ENCODE data around the gene PDE10A.

PDE10A gene

DNA sequence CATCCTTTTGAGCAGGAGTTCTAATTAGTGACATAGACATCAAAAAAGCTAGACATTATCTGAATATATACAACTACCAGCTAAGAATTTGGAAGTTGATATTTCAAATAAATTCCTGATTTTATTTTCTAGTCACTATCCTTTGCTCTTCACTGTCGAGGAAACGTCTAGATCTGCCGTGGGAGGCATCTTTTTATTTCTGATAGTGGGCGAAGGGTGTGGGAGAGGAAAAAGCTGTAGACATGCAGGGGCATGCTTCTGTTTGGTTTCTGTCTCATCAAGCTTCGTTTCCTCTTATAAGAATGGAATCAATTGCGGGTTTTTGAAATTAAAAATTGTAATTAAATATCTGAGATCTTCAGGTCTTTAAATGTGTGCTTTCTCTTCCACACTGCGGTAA is 337.4 kb downstream of the PDE10A start:
- no peak for DNase-seq

DNA sequence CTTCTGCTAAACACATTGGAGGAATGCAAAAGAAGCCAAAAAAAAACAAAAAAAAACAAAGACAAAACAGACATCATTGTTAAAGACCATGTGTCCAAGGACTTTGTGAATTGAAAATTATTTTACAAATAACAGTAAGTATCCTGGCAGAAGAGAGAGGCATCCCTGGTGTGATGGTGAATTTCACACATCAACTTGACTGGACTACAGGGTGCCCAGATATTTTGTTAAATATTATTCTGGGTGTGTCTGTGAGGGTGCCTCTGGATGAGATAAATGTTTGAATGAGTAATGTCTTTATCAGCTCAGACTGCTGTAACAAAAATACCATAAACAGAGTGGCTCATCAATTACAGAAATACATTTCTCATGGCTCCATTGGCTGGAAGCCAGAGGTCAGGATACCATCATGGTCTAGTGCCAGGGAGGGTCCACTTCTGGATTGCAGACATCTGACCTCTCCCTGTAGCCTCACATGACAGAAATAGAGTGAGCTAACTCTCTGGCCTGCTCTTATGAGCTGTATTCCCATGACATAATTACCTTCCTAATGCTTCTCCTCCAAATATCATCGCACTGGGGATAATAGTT is 341.4 kb downstream of the PDE10A start:
- no peak for DNase-seq

DNA sequence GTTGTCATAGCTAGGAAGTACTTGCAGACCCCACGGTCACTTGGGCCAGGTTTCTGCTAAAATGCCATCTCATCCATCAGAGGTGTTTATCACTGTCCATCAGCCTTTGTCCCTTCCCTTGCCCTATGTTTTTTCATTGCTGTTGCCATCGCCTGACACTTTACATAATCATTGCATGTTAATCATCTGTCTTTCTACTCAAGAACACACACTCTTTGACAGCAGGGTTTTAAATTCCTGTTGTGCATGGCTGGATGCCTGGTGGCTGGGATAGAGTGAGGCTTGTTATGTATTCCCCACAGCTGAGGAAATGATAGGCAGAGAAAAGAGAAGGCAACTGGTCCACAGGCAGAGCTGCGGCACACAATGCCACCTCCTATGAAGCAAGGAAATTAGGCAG is 341.9 kb downstream of the PDE10A start:
- no peak for DNase-seq

DNA sequence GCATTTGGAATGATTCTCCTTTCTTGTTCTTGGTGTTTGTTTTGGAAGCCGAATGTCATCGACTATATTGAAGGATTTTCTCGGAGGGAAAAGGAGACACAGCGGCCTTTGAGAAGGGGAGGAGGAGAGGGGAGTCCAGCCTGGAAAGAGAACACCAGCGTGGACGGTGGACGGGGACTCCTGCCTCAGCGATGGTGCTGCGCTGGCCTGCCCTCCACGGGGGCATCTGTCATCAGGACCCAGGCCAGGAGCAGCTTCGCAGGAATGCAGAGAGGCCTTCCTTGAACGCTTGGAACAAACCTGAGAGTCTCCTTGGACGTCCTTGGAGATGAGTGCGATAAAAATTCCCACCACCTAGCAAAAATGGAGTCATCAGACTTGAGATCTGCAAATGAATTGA is 345.3 kb downstream of the PDE10A start:
- no peak for DNase-seq

DNA sequence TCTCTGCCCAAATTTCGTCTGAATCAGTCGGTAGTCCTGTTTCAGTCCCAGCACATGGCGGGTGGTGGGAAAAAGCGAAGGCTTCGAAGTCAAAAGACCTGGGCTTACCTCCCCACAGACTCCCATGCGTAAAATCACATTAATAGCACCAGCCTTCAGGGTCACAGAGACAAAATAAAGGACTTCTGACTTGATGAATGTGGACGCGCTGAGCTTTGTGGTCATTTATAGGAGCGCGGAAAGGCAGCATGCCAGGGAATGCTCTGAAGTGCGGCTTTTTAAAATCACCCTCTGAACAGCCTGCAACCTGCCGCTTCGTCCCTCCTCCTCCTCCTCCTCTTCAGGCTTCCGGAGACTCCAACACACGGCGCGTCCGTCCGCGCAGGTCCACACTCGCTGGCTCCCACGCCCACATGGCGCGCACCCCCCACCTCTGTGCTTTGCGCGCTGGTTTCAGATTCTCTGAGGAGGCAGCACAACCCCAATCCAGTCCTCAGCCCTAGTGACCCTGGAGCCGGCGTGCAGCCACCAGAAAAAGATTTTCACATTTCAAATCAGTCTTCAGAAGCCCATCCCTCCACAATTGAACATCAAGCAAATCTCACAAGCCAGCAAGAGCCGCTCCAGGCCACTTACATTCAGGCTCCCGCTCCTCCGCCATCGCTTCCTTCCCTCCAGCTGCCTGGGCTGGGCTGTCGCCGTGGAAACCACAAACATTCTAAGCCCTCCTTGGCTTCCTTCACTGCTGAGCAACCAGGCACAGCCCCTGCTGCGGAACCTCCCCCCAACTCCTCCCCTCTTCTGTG is 353.9 kb downstream of the PDE10A start, which contains the start of gene C6orf118:
Gene C6orf118, minus strand, starts transcription at position 680 of the 806 bp plus-strand sequence. Its CDS starts 19 bp downstream, at position 661.
- no peak for DNase-seq

DNA sequence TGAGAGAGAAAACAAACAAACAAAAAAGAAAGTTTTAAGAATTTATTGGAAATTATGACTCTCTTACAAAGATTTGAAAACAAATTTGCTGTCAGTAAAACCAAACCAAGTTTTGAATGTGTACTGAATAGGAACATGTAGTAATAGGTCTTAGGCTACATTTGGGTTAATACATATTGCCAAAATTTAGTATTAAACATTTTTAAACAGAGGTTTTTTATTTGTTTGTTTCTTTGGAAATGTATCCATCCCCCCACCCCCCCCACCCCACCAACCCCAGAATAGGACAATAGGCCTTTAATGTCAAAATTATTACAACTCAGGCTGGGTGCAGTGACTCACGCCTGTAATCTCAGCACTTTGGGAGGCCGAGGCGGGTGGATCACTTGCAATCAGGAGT is 356.1 kb downstream of the PDE10A start:
- DNase-seq: no peak

DNA sequence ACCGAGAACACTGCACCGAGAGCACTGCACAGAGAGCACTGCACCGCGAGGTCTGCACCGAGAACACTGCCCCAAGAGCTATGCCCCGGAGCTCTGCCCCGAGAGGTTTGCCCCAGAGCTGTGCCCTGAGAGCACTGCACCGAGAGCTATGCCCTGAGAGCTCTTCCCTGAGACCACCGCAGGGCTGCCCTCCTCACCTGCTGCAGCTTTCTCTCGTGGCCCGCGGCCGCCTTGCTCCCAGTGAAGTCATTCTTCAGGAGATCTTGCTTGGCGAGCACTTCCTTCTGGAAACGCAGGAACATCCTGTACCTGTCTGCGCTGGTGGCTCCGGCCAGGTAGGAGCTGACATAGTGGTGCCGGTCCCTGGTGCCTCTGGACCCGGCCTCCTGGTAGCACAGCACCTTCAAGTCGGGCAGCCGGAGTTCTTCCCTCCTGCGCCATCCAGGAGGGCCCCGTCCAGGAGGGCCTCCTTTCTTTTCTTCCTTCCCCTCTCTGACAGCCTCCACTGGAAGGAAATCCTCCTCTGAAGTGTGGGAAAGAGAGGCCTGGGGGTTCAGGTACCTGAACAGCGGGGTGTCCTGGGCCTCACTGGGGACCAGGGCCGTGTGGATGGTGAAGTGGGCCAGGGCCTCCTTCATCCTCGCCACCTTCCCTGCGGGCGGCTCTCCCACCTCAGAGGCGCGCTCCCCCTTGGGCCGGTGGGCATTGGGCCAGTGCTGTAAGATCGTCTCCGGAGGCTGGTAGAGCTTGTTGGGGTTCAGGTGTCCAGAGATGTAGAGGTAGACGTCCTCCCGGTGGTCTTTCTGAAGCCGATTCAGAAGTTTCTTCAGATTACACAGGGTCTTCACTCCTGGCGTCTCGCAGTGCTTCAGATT is 361.4 kb downstream of the PDE10A start:
- DNase-seq: no peak

DNA sequence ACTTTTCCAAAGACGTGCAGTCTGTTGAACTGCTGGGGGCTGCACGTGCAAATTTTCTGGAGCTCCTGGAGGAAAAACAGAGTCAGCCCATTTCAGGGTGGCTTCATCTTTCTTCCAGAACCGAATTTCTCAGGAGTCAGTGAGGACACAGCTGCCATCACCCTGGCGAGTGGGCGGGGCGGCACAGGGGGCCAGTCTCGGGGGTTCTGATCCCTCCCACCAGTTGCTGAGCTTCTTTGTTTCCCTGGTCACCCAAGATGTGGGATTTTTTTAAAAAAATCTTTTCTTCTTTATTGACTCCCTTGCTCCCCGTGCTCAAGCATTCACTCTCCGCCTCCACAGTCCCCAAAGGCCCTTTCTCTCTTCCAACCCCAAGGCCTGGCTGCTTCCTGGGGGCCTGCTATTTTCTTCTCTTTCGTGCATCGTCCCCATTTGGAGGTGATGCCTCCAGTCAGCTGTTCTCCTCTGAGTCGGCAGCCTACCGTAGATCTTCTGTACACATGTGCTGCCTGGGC is 362.6 kb downstream of the PDE10A start:
- DNase-seq: no peak

DNA sequence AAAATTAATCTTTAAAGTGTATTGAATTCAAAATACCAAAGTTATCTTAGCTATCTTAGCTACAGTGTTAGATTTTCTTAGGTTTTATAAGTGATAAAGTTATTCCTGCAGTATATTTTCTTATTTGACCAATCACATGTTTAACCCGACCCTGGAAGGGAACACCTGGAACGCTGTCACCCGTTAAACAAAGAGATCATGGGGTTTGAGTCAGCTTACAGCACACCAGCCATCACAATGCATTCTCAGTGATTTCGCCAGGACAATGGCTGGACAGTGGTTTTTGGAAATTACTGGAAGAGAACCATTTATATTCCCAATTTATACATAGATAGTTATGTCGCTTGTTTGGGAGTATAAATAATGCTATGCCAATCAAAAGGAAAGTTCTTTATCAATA is 364.2 kb downstream of the PDE10A start:
- no peak for DNase-seq

DNA sequence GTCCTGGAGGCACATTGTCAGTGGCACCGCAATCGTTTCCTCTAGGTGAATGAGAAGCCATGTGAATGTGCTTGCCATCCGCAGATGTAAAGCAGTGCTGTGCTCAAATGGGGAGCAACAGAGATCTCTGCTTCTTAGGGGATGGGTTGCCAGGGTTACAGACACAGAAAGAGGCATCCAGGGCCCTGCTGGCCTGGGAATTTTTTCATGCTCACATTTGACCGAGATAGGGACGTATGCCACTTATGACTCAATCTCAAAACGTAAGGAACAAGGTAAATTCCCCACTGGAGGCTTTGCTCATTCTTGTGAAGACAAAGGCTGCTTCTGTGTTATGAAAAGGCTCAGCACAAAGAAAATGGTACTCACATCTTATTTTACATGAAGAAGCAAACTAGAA is 364.6 kb downstream of the PDE10A start:
- DNase-seq: no peak

DNA sequence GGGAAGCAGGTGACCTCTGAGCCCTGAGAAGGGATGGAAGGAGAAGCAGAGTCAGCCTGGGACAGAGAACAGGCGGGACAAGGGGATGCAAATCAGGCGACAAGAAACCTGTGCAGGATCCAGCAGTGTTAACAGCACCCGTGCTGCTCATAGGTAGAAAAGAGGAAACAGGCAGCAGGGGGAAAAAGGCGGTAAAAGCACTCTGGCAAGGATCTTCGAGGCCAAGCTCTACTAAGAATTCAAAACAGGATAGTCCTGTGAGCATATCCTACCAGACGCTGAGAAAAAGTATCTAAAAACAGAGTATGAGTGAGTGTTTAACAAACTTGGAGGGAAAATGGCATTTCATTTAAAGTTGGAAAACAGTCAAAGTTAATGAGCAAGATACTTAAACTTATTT is 370.4 kb downstream of the PDE10A start:
- no peak for DNase-seq

Measured in activated gamma-delta T cell treated with Interleukin-2 at 50 U/mL for 16 hours (primary cell).